Measurements from ENCODE around the gene MYL1. TPM values are rescaled to one million over a fixed set of nuclear protein-coding genes. Genes with fewer than 3 reads are reported as not detected.

MYL1 gene
- total RNA-seq, 2 experiments from 2014 or later, result not detected

GRCh38 chr2:210286123-210286680, 28.8 kb downstream of the MYL1 start:
- DNase-seq (ENCODE audit: low spot score), result no peak
- TF ChIP-seq CTCF (conservative IDR thresholded peaks at IDR 0.05; ENCODE audit: low read length), result no peak
- TF ChIP-seq EZH2phosphoT487 (IDR thresholded peaks at IDR 0.05; ENCODE audit: borderline replicate concordance, low read depth, low read length), result no peak
- no peak overlapping the region for H3K4me2 ChIP-seq (ENCODE audit: low read length)
- H3K79me2 ChIP-seq (ENCODE audit: insufficient read depth, low read depth, low read length), result no peaks in the 10 kb centered on the region
- no peaks in the 10 kb centered on the region for H3K36me3 ChIP-seq (ENCODE audit: insufficient read depth, low read length)
- H3K4me1 ChIP-seq (ENCODE audit: insufficient read depth, low read length, poor library complexity, severe bottlenecking), result no peaks in the 10 kb centered on the region
- H4K20me1 ChIP-seq (ENCODE audit: insufficient read depth, low read length), result no peaks in the 10 kb centered on the region
- H3K27ac ChIP-seq (ENCODE audit: low read depth, low read length, poor library complexity, severe bottlenecking), result no peak overlapping the region
- CTCF ChIA-PET (ENCODE audit: unreplicated experiment), result no interaction called here
- BruUV-seq (replicated peaks), result no TSS peak
- H3K9me2 ChIP-seq (ENCODE audit: insufficient read depth, low read length), result no peaks in the 10 kb centered on the region
- H2AFZ ChIP-seq (ENCODE audit: low read length), result no peak overlapping the region
- no peaks in the 10 kb centered on the region for H3K9me3 ChIP-seq (ENCODE audit: low read length)
- no peak overlapping the region for H3K4me3 ChIP-seq (ENCODE audit: low read depth, low read length, poor library complexity, severe bottlenecking)
- POLR2A ChIA-PET, result no interaction called here
- intact Hi-C loops (cut with micrococcal nuclease; ENCODE audit: unreplicated experiment), result no loop called here

DNA sequence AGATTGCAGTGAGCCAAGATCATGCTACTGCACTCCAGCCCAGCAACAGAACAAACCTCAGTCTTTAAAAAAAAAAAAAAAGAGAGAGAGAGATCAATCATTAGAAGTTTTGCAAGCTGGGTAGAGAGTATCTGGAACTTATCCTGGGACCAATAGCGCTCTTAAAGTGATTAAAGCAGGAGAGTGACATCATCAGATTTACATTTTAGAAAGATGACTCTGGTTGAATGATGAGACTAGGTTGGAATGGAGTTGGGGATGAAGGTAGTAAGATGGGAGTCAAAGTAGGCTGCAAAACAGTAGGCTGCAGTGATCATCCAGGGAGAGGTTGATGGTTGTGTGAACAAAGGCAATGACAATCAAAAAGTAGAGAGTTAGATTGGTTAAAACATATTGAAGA, 37.8 kb downstream of the MYL1 start:
- H3K4me1 ChIP-seq (ENCODE audit: insufficient read depth, low read length, poor library complexity, severe bottlenecking), result no peaks in the 10 kb centered on the region
- no peaks in the 10 kb centered on the region for H4K20me1 ChIP-seq (ENCODE audit: insufficient read depth, low read length)
- H3K36me3 ChIP-seq (ENCODE audit: insufficient read depth, low read length), result no peaks in the 10 kb centered on the region
- DNase-seq (ENCODE audit: low spot score), result no peak
- no peak overlapping the region for H3K4me3 ChIP-seq (ENCODE audit: low read depth, low read length, poor library complexity, severe bottlenecking)
- TF ChIP-seq EZH2phosphoT487 (IDR thresholded peaks at IDR 0.05; ENCODE audit: borderline replicate concordance, low read depth, low read length), result no peak
- no peak for TF ChIP-seq CTCF (conservative IDR thresholded peaks at IDR 0.05; ENCODE audit: low read length)
- BruUV-seq (replicated peaks), result no TSS peak
- ChIA-PET CTCF (ENCODE audit: unreplicated experiment) (no interaction called here), POLR2A (no interaction called here)
- no peak overlapping the region for H3K27ac ChIP-seq (ENCODE audit: low read depth, low read length, poor library complexity, severe bottlenecking)
- H3K79me2 ChIP-seq (ENCODE audit: insufficient read depth, low read depth, low read length), result no peaks in the 10 kb centered on the region
- no peaks in the 10 kb centered on the region for H3K9me2 ChIP-seq (ENCODE audit: insufficient read depth, low read length)
- intact Hi-C loops (cut with micrococcal nuclease; ENCODE audit: unreplicated experiment), result no loop called here
- no peak overlapping the region for H2AFZ ChIP-seq (ENCODE audit: low read length)
- no peaks in the 10 kb centered on the region for H3K9me3 ChIP-seq (ENCODE audit: low read length)
- H3K4me2 ChIP-seq (ENCODE audit: low read length), result no peak overlapping the region

- no TSS peak for BruUV-seq (replicated peaks)
- DNase-seq (ENCODE audit: low spot score), result no peak
- Histone ChIP-seq H3K27ac (ENCODE audit: low read depth, low read length, poor library complexity, severe bottlenecking) (no peak overlapping the region), H3K9me2 (ENCODE audit: insufficient read depth, low read length) (no peaks in the 10 kb centered on the region), H3K36me3 (ENCODE audit: insufficient read depth, low read length) (no peaks in the 10 kb centered on the region), H2AFZ (ENCODE audit: low read length) (no peak overlapping the region), H3K4me3 (ENCODE audit: low read depth, low read length, poor library complexity, severe bottlenecking) (no peak overlapping the region), H3K9me3 (ENCODE audit: low read length) (no peaks in the 10 kb centered on the region), H4K20me1 (ENCODE audit: insufficient read depth, low read length) (no peaks in the 10 kb centered on the region), H3K79me2 (ENCODE audit: insufficient read depth, low read depth, low read length) (no peaks in the 10 kb centered on the region), H3K4me1 (ENCODE audit: insufficient read depth, low read length, poor library complexity, severe bottlenecking) (no peaks in the 10 kb centered on the region), H3K4me2 (ENCODE audit: low read length) (no peak overlapping the region)
- intact Hi-C loops (cut with micrococcal nuclease; ENCODE audit: unreplicated experiment), result no loop called here
- ChIA-PET POLR2A (no interaction called here), CTCF (ENCODE audit: unreplicated experiment) (no interaction called here)
- no peak for TF ChIP-seq EZH2phosphoT487 (IDR thresholded peaks at IDR 0.05; ENCODE audit: borderline replicate concordance, low read depth, low read length)
- TF ChIP-seq CTCF (conservative IDR thresholded peaks at IDR 0.05; ENCODE audit: low read length), result no peak
These were observed 43.7 kb downstream of the MYL1 start for GRCh38 chr2:210271300-210271699.
